Measurements from ENCODE around the gene NPY4R2. TPM values are rescaled to one million over a fixed set of nuclear protein-coding genes. Genes with fewer than 3 reads are reported as not detected.
"Not testable (repeated sequence)": the region's sequence is repeated elsewhere in the genome, so short reads cannot be mapped to it uniquely, and the experiment has no call there.

The NPY4R2 gene
- total and polyA plus RNA-seq, 9 of the 15 experiments (the other 6 are each of a cell fraction or from before 2014, with no cell fraction given) = not detected

GRCh38 chr10:47886827-47887226 is 31.6 kb upstream of the NPY4R2 start:
- H4K20me1 ChIP-seq (replicated peaks; ENCODE audit: control insufficient read depth, insufficient read depth, low read length); H3K4me3 ChIP-seq; H2AFZ ChIP-seq (ENCODE audit: low read depth, low read length); FAIRE-seq; CTCF ChIA-PET (ENCODE audit: low intra/inter-chr PET ratio); H3K36me3 ChIP-seq (ENCODE audit: control insufficient read depth, insufficient read depth, low read length); H3K27me3 ChIP-seq (ENCODE audit: control insufficient read depth in 2 of 2, insufficient read depth in 2 of 2, low read length in 2 of 2); H3K9me3 ChIP-seq (replicated peaks; ENCODE audit: control insufficient read depth, insufficient read depth, low read depth, low read length); H3K9me1 ChIP-seq (ENCODE audit: control insufficient read depth, insufficient read depth, low read length); H3K27ac ChIP-seq (ENCODE audit: extremely low read depth, low read depth, low read length); H3K9ac ChIP-seq (ENCODE audit: insufficient read depth in 1 of 2, low read depth in 2 of 2, low read length in 2 of 2); POLR2A ChIA-PET; H3K4me1 ChIP-seq (replicated peaks in 1 of 2; ENCODE audit: control insufficient read depth in 2 of 2, insufficient read depth in 2 of 2, low read length in 2 of 2); H3K79me2 ChIP-seq (ENCODE audit: control insufficient read depth, insufficient read depth, low read length); H3K4me2 ChIP-seq (ENCODE audit: insufficient read depth, low read length); intact Hi-C loops (cut with micrococcal nuclease); ATAC-seq; BruUV-seq (replicated peaks); DNase-seq (ENCODE audit: extremely low read depth in 1 of 4, low spot score in 3 of 4): not testable (repeated sequence)
- in situ Hi-C loops (cut with MboI) = loop anchor here (25.0 kb wide), 1 partner anchor 1600 kb away; the partner anchor contains the start of gene ANTXRL
- no CpG with 5 or more reads among the region's 4 CpGs for WGBS (ENCODE audit: insufficient coverage, low coverage, missing lambda C conversion rate)

- H3K27ac ChIP-seq (ENCODE audit: extremely low read depth, low read depth, low read length); BruUV-seq (replicated peaks); H4K20me1 ChIP-seq (replicated peaks; ENCODE audit: control insufficient read depth, insufficient read depth, low read length); CTCF ChIA-PET (ENCODE audit: low intra/inter-chr PET ratio); H3K4me1 ChIP-seq (replicated peaks in 1 of 2; ENCODE audit: control insufficient read depth in 2 of 2, insufficient read depth in 2 of 2, low read length in 2 of 2); intact Hi-C loops (cut with micrococcal nuclease); H3K9ac ChIP-seq (ENCODE audit: insufficient read depth in 1 of 2, low read depth in 2 of 2, low read length in 2 of 2); H3K4me3 ChIP-seq; DNase-seq (ENCODE audit: extremely low read depth in 1 of 4, low spot score in 3 of 4); H3K36me3 ChIP-seq (ENCODE audit: control insufficient read depth, insufficient read depth, low read length); H3K9me3 ChIP-seq (replicated peaks; ENCODE audit: control insufficient read depth, insufficient read depth, low read depth, low read length); H2AFZ ChIP-seq (ENCODE audit: low read depth, low read length); H3K9me1 ChIP-seq (ENCODE audit: control insufficient read depth, insufficient read depth, low read length); H3K79me2 ChIP-seq (ENCODE audit: control insufficient read depth, insufficient read depth, low read length); H3K27me3 ChIP-seq (ENCODE audit: control insufficient read depth in 2 of 2, insufficient read depth in 2 of 2, low read length in 2 of 2); ATAC-seq; POLR2A ChIA-PET; H3K4me2 ChIP-seq (ENCODE audit: insufficient read depth, low read length); FAIRE-seq: not testable (repeated sequence)
- in situ Hi-C loops (cut with MboI) = loop anchor here (25.0 kb wide), 1 partner anchor 1603 kb away; the partner anchor contains the start of gene ANTXRL
These were observed 27.7 kb upstream of the NPY4R2 start for GRCh38 chr10:47890737-47891136.

DNA sequence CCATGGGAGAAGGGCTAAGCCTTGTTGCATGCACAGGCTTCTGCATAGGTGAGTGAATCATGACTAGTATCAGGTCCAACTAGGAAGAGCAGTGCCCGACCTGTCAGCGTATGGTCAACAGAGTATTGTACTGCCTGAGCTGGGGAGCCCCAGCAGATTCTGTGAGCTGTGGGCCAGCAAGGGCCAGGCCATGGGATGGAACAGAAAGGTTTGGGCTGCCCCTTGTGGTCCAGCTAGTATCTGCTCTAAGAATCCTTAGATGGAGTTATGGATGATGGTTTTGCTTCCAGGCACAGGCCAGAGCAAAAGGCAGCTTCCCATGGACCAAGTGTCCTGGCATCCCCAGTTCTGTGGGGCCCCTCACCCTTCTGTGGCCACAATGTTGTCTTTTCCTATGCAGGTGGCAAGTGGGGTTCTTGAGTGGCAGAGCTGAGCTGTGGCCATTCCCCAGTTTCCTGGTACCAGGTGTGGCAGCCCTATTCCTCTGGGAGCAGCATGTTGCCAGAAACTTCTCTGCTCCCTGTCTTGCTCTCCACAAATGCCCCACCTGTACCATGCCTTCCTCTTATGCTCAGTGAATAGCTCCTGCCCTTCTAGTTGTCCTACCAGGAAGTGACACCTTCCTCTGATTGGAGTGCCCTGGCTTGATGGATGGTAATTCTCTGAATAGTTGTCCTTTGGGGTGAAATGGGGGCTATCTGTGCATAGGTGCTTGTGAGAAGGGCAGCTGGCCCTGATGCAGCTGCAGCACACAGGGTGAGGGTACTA is 25.8 kb upstream of the NPY4R2 start:
- H3K4me2 ChIP-seq (ENCODE audit: insufficient read depth, low read length); FAIRE-seq; H3K4me1 ChIP-seq (replicated peaks in 1 of 2; ENCODE audit: control insufficient read depth in 2 of 2, insufficient read depth in 2 of 2, low read length in 2 of 2); H3K27ac ChIP-seq (ENCODE audit: extremely low read depth, low read depth, low read length); H3K27me3 ChIP-seq (ENCODE audit: control insufficient read depth in 2 of 2, insufficient read depth in 2 of 2, low read length in 2 of 2); DNase-seq (ENCODE audit: extremely low read depth in 1 of 4, low spot score in 3 of 4); H3K9me3 ChIP-seq (replicated peaks; ENCODE audit: control insufficient read depth, insufficient read depth, low read depth, low read length); H4K20me1 ChIP-seq (replicated peaks; ENCODE audit: control insufficient read depth, insufficient read depth, low read length); intact Hi-C loops (cut with micrococcal nuclease); H3K9me1 ChIP-seq (ENCODE audit: control insufficient read depth, insufficient read depth, low read length); POLR2A ChIA-PET; H3K9ac ChIP-seq (ENCODE audit: insufficient read depth in 1 of 2, low read depth in 2 of 2, low read length in 2 of 2); H3K79me2 ChIP-seq (ENCODE audit: control insufficient read depth, insufficient read depth, low read length); BruUV-seq (replicated peaks); H3K36me3 ChIP-seq (ENCODE audit: control insufficient read depth, insufficient read depth, low read length); H3K4me3 ChIP-seq; H2AFZ ChIP-seq (ENCODE audit: low read depth, low read length); CTCF ChIA-PET (ENCODE audit: low intra/inter-chr PET ratio): not testable (repeated sequence)
- in situ Hi-C loops (cut with MboI) = loop anchor here (25.0 kb wide), 1 partner anchor 1605 kb away; the partner anchor contains the start of gene ANTXRL
- ATAC-seq = peak; percentile 70
- 0% methylated on average over 2 of the region's 2 CpGs for WGBS (ENCODE audit: insufficient coverage, low coverage, missing lambda C conversion rate)
